Activated CD4-positive, alpha-beta T cell treated with anti-CD3 and anti-CD28 coated beads, Interleukin-2, amount 10 ng/mL, durations not matched to agents 7 days and 5 days (primary cell): ENCODE measurements around the gene PKD1. TPM values are rescaled to one million over a fixed set of nuclear protein-coding genes. Genes with fewer than 3 reads are reported as not detected.

Experiments used
- CTCF ChIA-PET: fragments of 350-600 bp; sonication (Branson Sonifier 250); formaldehyde crosslinking; loops from one replicate; lab custom pipeline; 2021; ENCODE audit warnings: antibody characterized with exemption; lab: Charles Lee
- POLR2A ChIA-PET: fragments of 350-600 bp; sonication (Branson Sonifier 250); formaldehyde crosslinking; loops from one replicate; lab custom pipeline; 2021; ENCODE audit warnings: antibody characterized with exemption; lab: Charles Lee
- DNase-seq: peaks from one replicate; pipeline ENCODE4 v3.0.0-alpha.2; 2020
- H3K27ac Mint-ChIP-seq: one replicate; pipeline ENCODE4 v1.8.0; 2021; ENCODE audit warnings: mild to moderate bottlenecking, moderate library complexity, mixed read lengths
- H3K27me3 Mint-ChIP-seq: one replicate; pipeline ENCODE4 v1.8.0; 2021; ENCODE audit warnings: mixed read lengths
- H3K36me3 Mint-ChIP-seq: one replicate; pipeline ENCODE4 v1.8.0; 2021; ENCODE audit warnings: low read depth, mixed read lengths
- H3K4me1 Mint-ChIP-seq: one replicate; pipeline ENCODE4 v1.8.0; 2021; ENCODE audit warnings: mixed read lengths
- H3K4me3 Mint-ChIP-seq: one replicate; pipeline ENCODE4 v1.8.0; 2021; ENCODE audit warnings: mild to moderate bottlenecking, moderate library complexity, mixed read lengths
- H3K9me3 Mint-ChIP-seq: one replicate; pipeline ENCODE4 v1.8.0; 2021; ENCODE audit warnings: mixed read lengths
- total RNA-seq, 2 experiments: library from RNA; stranded (reverse); gene quantifications; one replicate each; pipeline ENCODE4 v1.2.3, GENCODE V29; 2021

Gene PKD1
- total RNA-seq, 2 experiments from 2014 or later = 72.9 to 77.2 TPM

GRCh38 chr16:2056681-2057407, 78.9 kb downstream of the PKD1 start:
- Mint-ChIP-seq H3K27me3 (no peaks in the 10 kb centered on the region), H3K4me1 (no peaks in the 10 kb centered on the region), H3K27ac (no peak overlapping the region), H3K36me3 (no peaks in the 10 kb centered on the region), H3K9me3 (no peaks in the 10 kb centered on the region), H3K4me3 (no peak overlapping the region)
- no peak for DNase-seq
- CTCF ChIA-PET = interaction anchor here (0.9 to 1.8 kb wide), 2 partner anchors 9 to 10 kb away, joined by 3 to 4 read pairs; partner anchors contain the start of genes NTHL1 and TSC2
- POLR2A ChIA-PET = interaction anchor here (0.5 kb wide), 1 partner anchor 99 kb away, joined by 3 read pairs; the partner anchor contains the start of gene TRAF7

- H3K4me1 Mint-ChIP-seq = no peaks in the 10 kb centered on the region
- ChIA-PET POLR2A (no interaction called here), CTCF (interaction anchor here (0.9 to 1.8 kb wide), 2 partner anchors 8 to 9 kb away, joined by 3 to 4 read pairs; partner anchors contain the start of genes NTHL1 and TSC2)
- no peaks in the 10 kb centered on the region for H3K27me3 Mint-ChIP-seq
- no peaks in the 10 kb centered on the region for H3K36me3 Mint-ChIP-seq
- H3K27ac Mint-ChIP-seq = no peak overlapping the region
- no peaks in the 10 kb centered on the region for H3K9me3 Mint-ChIP-seq
- no peak for DNase-seq
- H3K4me3 Mint-ChIP-seq = no peak overlapping the region
Observed at GRCh38 chr16:2056077-2056476, 79.6 kb downstream of the PKD1 start.

- ChIA-PET CTCF (no interaction called here), POLR2A (no interaction called here)
- Mint-ChIP-seq H3K4me1 (no peaks in the 10 kb centered on the region), H3K4me3 (no peak overlapping the region), H3K36me3 (peaks cover 3% of the 10 kb centered on the region), H3K27me3 (no peaks in the 10 kb centered on the region), H3K27ac (no peak overlapping the region), H3K9me3 (no peaks in the 10 kb centered on the region)
- no peak for DNase-seq
Observed at GRCh38 chr16:2054543-2055245, 81.0 kb downstream of the PKD1 start.

GRCh38 chr16:2053897-2054296, 81.8 kb downstream of the PKD1 start:
- Mint-ChIP-seq H3K27ac (no peak overlapping the region), H3K9me3 (no peaks in the 10 kb centered on the region), H3K27me3 (no peaks in the 10 kb centered on the region), H3K4me3 (no peak overlapping the region), H3K4me1 (peaks cover 3% of the 10 kb centered on the region), H3K36me3 (peaks cover 3% of the 10 kb centered on the region)
- ChIA-PET POLR2A (no interaction called here), CTCF (no interaction called here)
- DNase-seq = no peak

GRCh38 chr16:2053211-2053610, 82.5 kb downstream of the PKD1 start:
- Mint-ChIP-seq H3K4me3 (no peak overlapping the region), H3K9me3 (no peaks in the 10 kb centered on the region), H3K27me3 (no peaks in the 10 kb centered on the region), H3K27ac (no peak overlapping the region), H3K36me3 (peaks cover 3% of the 10 kb centered on the region), H3K4me1 (peaks cover 10% of the 10 kb centered on the region)
- no peak for DNase-seq
- POLR2A ChIA-PET = no interaction called here
- CTCF ChIA-PET = no interaction called here

GRCh38 chr16:2048116-2048543, 87.6 kb downstream of the PKD1 start:
- ChIA-PET POLR2A (no interaction called here), CTCF (interaction anchor here (0.5 to 2.4 kb wide), 8 partner anchors 9 to 542 kb away, joined by 3 to 6 read pairs (median 4); no protein-coding TSS in a partner anchor)
- Mint-ChIP-seq H3K27ac (peak overlapping the region; percentile 82), H3K9me3 (no peaks in the 10 kb centered on the region), H3K36me3 (peaks cover 3% of the 10 kb centered on the region), H3K4me3 (peak overlapping the region; percentile 94), H3K4me1 (peaks cover 22% of the 10 kb centered on the region), H3K27me3 (no peaks in the 10 kb centered on the region)
- DNase-seq = no peak

GRCh38 chr16:2047330-2048115, 88.2 kb downstream of the PKD1 start, which contains the start of the genes NTHL1 and TSC2:
Gene NTHL1 (minus strand): TSS chr16:2047834. CDS start chr16:2047823, 11 bp downstream.
Gene TSC2 (plus strand): TSS chr16:2047985. CDS start chr16:2048616, 631 bp downstream.
- ChIA-PET POLR2A (no interaction called here), CTCF (interaction anchor here (0.5 to 2.4 kb wide), 11 partner anchors 9 to 543 kb away, joined by 3 to 6 read pairs (median 4); no protein-coding TSS in a partner anchor)
- Mint-ChIP-seq H3K36me3 (peaks cover 3% of the 10 kb centered on the region), H3K27ac (peak within 1 kb of the TSS; percentile 84), H3K9me3 (no peaks in the 10 kb centered on the region), H3K4me1 (peaks cover 22% of the 10 kb centered on the region), H3K4me3 (peak within 1 kb of the TSS; percentile 94), H3K27me3 (no peaks in the 10 kb centered on the region)
- peak; percentile 95 for DNase-seq

- peak overlapping the region; percentile 94 for H3K4me3 Mint-ChIP-seq
- H3K4me1 Mint-ChIP-seq = peaks cover 22% of the 10 kb centered on the region
- peaks cover 3% of the 10 kb centered on the region for H3K36me3 Mint-ChIP-seq
- POLR2A ChIA-PET = no interaction called here
- H3K9me3 Mint-ChIP-seq = no peaks in the 10 kb centered on the region
- H3K27ac Mint-ChIP-seq = peak overlapping the region; percentile 84
- no peak for DNase-seq
- H3K27me3 Mint-ChIP-seq = no peaks in the 10 kb centered on the region
- CTCF ChIA-PET = interaction anchor here (1.0 to 2.4 kb wide), 8 partner anchors 10 to 359 kb away, joined by 3 to 6 read pairs (median 4); no protein-coding TSS in a partner anchor
Observed at GRCh38 chr16:2046893-2047329, 88.8 kb downstream of the PKD1 start.

GRCh38 chr16:2045965-2046892, 89.5 kb downstream of the PKD1 start:
- DNase-seq = no peak

GRCh38 chr16:2044541-2044940, 91.2 kb downstream of the PKD1 start:
- peaks cover 22% of the 10 kb centered on the region for H3K4me1 Mint-ChIP-seq
- DNase-seq = no peak
- H3K9me3 Mint-ChIP-seq = no peaks in the 10 kb centered on the region
- POLR2A ChIA-PET = no interaction called here
- H3K27me3 Mint-ChIP-seq = no peaks in the 10 kb centered on the region
- no peaks in the 10 kb centered on the region for H3K36me3 Mint-ChIP-seq
- no peak overlapping the region for H3K27ac Mint-ChIP-seq
- H3K4me3 Mint-ChIP-seq = no peak overlapping the region
- CTCF ChIA-PET = no interaction called here

More at GRCh38 chr16:2045965-2046892, 89.5 kb downstream of the PKD1 start:
- Mint-ChIP-seq H3K4me3 (peak overlapping the region; percentile 94), H3K4me1 (peaks cover 22% of the 10 kb centered on the region), H3K36me3 (peaks cover 3% of the 10 kb centered on the region), H3K27me3 (no peaks in the 10 kb centered on the region), H3K9me3 (no peaks in the 10 kb centered on the region), H3K27ac (no peak overlapping the region)
- POLR2A ChIA-PET = no interaction called here
- CTCF ChIA-PET = interaction anchor here (1.0 to 2.4 kb wide), 5 partner anchors 10 to 360 kb away, joined by 3 to 6 read pairs (median 4); no protein-coding TSS in a partner anchor

GRCh38 chr16:2043667-2044451, 91.8 kb downstream of the PKD1 start:
- Mint-ChIP-seq H3K4me3 (no peak overlapping the region), H3K36me3 (no peaks in the 10 kb centered on the region), H3K4me1 (peaks cover 18% of the 10 kb centered on the region), H3K27me3 (no peaks in the 10 kb centered on the region), H3K9me3 (no peaks in the 10 kb centered on the region), H3K27ac (no peak overlapping the region)
- ChIA-PET POLR2A (no interaction called here), CTCF (no interaction called here)
- DNase-seq = no peak
